Measurements from ENCODE around the gene KRTAP10-4.
"Not testable (repeated sequence)": the region's sequence is repeated elsewhere in the genome, so short reads cannot be mapped to it uniquely, and the experiment has no call there.

KRTAP10-4 gene

DNA sequence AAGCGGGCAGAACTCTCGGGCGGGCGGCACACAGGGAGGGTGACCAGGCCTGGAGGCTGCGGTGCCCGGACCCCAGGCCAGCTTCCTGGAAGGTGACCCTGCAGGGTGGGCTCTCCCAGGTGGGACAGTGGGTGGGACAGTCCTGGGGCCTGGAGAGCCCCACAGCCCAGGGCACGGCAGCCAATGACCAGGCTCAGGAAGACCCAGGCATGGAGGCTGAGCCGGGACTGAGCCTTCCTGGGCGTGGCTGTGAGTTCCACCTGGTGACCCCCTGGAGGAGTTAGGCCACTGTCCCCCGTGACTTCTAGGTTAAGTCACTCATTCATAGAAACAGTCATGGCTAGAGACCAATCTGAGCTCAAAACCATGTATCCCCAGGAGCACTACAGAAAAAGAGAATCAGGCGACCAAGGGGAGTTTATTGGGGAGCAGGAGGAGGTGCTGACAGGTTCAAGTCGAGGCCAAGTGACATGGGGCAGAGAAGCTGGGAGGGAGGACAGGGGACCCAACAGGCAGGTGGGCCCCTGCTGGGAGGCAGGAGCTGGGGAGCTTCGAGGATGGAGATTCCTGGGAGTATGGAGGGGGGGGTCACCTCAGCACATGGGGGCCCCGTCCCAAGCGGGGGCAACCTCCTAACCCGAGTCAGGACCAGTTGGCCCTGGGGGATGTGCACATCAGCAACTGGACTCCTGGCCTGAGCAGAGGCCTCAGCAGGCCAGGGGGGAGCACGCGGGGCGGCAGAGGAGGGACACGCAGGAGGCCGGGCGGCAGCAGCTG lies 5.7 kb downstream of the KRTAP10-4 start:
- no peak for DNase-seq (ENCODE audit: low read depth)

DNA sequence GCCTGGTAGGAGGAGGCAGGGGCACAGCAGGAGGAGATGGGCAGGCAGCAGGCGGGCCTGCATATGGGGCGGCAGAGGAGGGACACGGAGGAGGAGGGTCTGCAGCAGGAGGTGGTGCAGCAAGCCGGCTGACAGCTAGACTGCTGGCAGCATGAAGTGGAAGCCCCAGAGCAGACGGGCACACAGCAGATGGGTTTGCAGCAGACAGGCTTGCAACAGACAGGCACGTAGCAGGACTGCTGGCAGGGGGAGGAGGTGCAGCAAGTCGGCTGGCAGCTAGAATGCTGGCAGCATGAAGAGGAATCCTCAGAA lies 6.3 kb downstream of the KRTAP10-4 start:
- DNase-seq (ENCODE audit: low read depth), result no peak

DNA sequence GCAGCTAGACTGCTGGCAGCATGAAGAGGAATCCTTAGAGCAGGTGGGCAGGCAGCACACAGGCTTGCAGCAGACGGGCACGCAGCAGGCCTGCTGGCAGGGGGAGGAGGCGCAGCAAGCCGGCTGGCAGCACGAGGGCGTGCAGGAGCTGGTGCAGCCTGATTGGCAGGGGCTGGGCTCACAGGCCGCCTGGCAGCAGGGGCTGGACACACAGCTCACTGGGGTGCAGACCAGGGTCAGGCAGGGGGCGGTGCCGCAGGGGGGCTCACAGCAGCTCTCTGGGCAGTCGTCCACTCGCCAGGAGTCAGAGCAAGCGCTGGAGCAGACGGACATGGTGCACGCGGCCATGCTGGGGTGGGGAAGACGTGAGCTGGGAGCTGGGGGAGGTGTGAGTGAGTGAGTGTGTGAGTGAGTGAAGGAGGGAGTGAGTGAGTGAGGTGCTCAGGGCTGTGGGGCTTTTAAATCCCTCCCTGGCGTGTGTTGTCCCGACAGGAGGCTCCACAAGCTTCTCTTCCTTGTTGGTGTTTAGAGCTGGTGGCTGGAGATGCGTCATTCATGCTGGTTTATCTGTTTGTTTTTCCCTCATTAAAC lies 6.8 kb downstream of the KRTAP10-4 start, which contains the start of gene KRTAP10-5:
TSS of gene KRTAP10-5 (minus strand) at position 374 of the 591 bp plus-strand sequence. CDS start at position 348, 26 bp downstream.
- DNase-seq (ENCODE audit: low read depth), result not testable (repeated sequence)

DNA sequence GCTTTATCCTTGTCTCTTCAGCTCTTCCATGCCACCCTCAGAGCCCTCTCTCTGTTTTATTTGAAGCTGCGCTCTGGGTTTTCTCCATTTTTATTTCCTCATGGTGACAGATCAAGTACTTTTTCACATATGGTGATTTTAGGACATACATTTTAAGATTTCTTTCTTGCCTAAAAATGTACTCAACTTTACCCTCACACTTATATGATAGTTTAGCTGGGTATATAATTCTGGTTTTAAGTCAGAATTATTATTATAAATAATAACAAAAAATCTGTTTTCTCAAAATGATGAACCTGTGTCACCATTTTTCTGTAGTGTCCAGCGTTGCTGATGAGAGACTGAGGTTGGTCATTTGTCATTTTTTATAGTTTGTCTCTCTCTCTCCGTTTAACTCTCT lies 7.6 kb downstream of the KRTAP10-4 start:
- DNase-seq (ENCODE audit: low read depth), result no peak

DNA sequence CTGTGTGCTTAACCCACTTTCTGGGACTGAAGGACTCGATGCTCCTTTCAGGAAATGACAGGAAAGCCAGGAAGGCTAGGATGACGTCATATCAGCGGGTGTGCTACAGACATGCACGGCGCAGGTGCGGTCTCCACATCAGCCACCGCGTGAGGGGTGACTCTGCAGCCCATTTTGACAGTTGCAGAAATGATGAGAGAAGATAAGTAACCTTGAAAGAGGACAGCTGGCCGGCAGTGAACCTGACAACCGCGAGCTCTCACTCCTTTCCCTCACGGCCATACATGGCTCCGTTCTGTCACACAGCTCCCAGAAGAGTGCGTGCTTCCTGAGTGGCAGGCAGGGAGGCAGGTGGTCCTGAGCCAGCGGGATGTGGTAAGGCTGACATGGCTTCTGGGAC lies 8.5 kb downstream of the KRTAP10-4 start:
- DNase-seq (ENCODE audit: low read depth), result no peak

DNA sequence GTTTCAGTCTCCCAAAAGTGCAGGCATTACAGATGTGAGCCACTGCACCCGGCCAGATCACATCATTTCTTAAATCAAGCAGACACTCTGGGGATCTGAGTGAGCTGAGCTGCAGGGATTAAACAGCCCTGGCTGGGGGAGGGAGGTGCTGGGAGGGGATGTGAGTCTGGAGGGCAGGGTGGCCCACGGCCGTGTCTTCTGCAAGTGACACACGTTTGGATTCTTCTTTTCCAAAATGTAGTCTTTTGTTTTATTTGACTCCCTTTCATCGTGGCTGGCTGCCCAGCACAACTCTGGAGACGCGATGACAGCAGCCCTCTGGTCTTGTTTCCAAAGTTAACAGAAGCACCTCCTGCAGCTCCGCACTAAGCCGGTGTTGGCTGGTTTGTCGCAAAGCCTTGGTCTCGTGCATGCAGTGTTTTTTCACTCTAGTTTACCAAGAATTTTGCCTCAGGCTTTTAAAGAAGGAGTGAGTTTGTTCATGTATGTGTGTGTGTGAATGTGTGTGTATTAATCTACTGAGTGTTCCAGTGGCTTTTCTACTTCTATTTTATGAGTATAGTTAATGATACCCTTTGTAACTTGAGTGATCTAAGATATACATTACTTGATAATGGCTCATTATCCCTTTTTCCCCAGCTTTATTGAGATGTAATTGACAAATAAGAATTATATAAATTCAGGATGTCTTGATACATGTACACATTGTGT lies 9.7 kb downstream of the KRTAP10-4 start:
- DNase-seq (ENCODE audit: low read depth), result no peak

DNA sequence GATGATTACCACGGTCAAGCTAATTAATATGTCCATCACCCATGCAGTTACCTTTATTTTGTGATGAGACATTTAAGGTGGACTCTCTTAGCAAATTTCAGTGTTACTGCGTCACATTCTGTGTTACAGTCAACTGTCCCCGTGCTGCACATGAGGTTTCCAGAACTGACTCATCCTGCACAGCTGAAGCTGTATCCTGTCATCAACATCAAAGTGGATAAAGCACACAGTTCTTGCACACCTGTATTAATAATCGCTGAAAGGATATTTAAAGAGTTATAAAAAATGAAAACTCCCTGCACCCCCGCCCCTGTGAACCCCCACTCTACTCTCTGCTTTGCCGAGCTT lies 10.2 kb downstream of the KRTAP10-4 start:
- no peak for DNase-seq (ENCODE audit: low read depth)

DNA sequence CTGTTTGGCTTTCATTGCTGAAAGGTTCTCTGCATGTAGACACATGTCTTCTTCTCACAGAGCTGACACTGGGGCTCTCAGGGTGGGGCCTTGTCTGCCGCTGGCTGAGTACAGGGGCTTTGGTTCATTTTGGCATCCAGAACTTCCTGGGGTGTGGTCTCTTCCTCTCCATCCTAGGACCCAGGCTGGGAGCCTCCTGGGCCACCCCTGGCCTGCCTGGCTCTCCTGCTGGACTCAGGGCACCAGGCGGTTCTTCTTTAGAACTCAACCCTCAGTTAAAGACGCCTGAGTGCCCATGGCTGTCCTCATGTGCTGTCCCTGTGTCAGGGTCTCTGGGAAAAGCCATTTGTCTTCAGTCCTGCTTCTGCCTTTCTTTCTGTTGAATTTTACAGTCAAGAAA lies 12.4 kb downstream of the KRTAP10-4 start:
- no peak for DNase-seq (ENCODE audit: low read depth)

DNA sequence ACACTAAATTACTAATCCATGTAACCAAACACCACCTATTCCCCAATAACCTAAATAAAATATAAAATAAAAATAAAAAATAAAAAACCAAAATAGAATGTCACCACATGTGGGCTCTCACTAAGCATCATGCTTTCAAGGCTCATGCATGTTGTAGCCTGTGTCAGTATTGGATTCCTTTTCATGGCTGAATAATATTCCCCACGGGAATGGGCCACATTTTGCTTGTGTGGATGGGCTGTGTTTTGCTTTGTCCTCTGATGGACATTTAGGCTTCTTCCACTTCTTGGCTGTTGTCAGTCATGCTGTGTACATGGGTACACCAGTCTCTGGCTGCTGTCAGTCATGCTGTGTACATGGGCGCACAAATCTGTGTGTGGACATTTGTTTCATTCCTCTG lies 15.6 kb downstream of the KRTAP10-4 start:
- DNase-seq (ENCODE audit: low read depth), result no peak

DNA sequence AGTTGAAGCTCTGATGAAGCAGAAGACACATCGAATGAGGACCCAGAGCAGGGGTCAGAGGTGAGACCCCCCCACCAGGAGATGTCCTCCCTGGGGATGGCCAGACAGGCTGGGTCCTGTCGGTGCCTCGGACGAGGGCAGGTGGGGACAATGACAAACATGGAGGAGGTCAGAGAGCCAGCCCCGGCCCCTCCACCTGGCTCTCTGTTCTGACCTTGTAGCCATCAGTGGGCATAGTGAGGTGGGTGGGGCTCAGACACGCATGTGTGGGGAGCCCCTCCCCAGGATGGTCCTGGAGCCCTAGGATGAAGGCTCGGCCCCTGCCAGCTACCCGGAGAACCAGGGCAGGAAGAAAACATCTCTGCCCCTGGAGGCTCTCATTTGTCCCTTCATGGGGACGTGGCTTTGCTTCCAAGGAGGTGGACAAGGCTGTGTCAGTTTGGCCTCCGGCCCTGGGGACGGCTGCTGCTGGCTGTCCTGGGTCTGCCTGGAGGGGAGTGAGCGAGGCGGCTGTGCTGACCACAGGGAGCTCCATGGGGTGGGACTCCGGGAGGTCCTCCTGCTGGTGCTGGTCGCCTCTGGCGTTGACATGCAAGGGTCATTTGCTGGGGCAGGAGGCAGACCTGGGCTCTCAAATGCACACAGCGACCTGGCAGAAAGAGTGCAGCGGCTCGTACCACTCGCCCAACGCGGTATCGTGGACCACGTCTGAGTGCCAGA lies 16.2 kb downstream of the KRTAP10-4 start:
- DNase-seq (ENCODE audit: low read depth), result no peak

DNA sequence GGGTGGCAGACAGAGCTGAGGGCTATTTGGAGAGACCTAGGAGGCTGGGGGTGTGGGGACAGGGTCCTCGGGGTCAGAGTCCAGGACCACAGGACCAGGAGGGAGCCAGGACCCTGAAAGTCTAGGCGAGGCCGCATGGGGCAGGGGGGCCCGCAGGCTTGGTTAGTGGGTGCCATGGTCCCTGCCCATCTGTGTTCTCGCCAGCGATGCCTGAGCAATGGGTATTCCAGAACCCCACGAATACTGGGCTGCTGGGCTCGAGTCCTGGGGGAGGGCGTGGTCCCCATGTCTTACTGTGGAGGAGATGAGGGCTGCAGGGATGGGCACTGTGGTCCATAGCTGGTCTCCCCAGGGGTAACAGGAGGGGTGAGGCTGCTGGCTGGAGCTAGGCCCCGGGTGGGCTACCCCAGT lies 16.8 kb downstream of the KRTAP10-4 start:
- DNase-seq (ENCODE audit: low read depth), result no peak

DNA sequence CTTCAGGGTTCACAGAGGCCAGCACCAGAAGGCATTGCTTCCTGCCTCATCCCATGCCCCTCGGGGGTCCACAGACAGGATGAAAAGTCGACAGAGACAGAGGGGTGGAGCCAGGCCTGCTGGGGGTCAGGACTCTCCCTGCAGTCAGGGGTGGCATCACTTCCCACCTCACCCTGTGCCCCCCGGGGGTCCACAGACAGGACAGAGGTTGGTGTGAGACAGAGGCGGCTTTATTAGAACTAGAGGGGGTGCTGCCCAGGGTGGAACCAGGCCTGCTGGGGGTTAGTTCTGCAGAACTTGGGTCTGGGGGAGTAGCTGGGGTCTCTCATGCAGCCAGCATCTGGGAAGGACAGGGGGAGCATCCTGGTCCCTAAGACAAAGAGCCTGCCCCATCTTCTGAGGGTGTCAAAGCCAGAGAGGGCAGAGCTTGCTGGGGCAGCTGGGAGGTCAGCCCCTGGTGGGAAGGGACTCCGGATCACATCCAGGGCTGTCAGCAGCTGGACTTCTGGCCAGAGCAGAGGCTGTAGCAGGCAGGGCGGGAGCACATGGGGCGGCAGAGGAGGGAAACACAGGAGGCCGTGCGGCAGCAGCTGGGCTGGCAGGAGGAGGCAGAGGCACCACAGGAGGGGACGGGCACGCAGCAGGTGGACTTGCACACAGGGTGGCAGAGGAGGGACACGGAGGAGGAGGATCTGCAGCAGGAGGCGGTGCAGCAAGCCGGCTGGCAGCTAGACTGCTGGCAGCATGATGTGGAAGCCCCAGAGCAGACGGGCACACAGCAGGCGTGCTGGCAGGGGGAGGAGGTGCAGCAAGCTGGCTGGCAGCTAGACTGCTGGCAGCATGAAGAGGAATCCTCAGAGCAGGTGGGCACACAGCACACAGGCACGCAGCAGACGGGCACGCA lies 17.6 kb downstream of the KRTAP10-4 start:
- DNase-seq (ENCODE audit: low read depth), result not testable (repeated sequence)

DNA sequence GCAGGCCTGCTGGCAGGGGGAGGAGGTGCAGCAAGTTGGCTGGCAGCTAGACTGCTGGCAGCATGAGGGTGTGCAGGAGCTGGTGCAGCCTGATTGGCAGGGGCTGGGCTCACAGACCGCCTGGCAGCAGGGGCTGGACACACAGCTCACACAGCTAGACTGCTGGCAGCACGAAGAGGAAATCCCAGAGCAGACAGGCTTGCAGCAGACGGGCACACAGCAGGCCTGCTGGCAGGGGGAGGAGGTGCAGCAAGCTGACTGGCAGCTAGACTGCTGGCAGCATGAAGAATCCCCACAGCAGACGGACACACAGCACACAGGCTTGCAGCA lies 18.2 kb downstream of the KRTAP10-4 start:
- not testable (repeated sequence) for DNase-seq (ENCODE audit: low read depth)

DNA sequence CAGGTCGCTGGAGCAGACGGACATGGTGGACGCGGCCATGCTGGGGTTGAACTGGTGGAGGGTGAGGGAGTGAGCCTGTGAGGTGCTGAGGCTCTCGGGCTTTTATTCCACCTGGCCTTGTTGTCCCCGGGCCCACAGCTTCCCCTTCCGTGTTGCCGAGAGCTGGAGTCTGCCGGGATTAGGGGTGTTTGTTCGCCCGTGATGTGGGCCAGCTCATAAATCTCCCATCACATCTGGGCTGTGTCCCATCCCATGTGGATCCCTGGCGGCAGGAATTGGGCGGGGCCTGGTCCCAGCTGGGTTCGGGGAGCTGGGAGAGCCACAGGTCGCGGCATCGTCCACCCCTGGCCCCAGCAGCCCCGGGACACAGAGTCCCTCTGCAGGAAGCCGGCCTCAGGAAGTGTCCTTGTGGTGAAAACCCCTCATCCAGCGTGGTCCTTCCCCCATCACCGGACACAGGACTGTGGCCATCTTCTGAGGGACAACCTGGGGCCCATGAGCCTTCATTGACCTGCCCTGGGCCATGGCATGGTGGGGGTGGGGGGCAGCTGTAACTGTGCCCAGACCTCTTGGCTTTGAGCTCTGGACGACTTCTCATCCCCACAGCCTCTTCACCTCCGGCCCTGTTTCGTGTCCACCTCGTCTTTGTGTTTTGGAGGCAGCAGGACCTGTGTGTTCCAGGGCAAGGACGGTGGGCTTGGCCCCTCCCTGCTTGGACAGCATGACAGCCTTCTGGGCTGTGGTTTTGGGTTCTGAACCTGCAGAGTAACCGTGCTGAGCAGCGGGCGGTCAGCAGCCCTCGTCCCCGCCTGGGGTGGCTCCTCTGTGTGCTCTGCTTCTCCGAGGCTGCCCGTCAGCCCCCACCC lies 19.1 kb downstream of the KRTAP10-4 start, which contains the start of gene KRTAP10-6:
TSS of gene KRTAP10-6 (minus strand) at position 60 of the 866 bp plus-strand sequence. CDS start at position 39, 21 bp downstream.
- no peak for DNase-seq (ENCODE audit: low read depth)

DNA sequence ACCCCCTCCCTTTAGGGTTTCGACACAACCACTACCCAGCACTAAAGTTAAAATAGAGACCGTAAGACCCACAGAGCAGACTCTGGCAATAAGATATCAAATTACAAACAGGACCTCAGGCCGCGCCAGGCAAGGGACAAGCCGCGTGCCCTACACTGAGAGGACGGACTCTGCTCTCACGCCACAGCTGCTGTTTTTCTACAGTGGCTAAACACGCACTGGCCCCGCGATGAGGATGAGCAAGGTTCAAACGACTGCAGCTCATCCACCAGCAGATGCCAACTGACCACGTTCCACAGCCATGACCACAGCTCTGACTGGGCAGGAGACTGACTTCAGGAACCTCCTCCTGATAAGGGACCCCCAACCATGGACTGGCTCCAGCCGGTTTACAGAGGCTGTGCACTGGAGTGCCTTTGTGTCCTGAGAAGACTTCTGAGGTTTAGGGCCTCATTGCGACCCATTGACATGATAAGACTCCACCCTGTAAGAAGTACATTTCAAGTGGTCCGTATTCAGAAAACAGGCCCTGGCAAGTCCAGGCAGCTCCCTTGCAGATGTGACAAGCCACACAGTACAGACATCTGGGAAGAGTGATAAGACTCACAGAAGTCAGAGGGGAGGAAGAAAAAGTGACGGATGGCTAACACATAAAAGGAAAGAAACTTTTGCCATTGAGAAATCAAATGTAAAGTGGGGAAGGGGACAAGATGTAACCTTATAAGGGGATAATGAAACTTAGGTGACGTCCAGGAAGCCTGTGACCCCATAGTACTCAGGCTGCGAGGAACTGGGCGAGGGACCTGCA lies 20.3 kb downstream of the KRTAP10-4 start:
- DNase-seq (ENCODE audit: low read depth), result peak; percentile 91

DNA sequence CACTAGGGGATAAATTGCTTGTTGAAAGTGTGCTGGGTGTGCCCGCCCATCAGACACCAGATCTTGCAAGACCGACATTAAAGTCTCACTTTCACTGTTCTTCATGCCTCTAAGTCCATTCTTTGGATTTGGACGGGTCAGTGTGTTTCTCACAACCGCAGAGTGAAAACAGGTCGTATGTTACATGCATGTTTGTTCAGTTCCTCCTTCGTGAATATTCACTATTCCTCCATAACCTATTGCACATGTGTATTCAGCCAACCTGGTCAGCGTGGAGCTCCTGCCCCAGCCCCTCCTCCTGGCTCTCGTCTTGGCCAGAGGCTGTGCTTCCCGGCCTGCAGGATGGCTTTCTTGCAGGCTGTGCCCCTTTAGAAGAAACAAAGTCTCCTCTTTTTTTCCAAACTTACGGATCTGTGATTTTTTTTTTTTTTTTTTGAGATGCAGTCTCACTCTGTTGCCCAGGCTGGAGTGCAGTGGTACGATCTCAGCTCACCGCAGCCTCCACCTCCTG lies 20.9 kb downstream of the KRTAP10-4 start:
- no peak for DNase-seq (ENCODE audit: low read depth)

DNA sequence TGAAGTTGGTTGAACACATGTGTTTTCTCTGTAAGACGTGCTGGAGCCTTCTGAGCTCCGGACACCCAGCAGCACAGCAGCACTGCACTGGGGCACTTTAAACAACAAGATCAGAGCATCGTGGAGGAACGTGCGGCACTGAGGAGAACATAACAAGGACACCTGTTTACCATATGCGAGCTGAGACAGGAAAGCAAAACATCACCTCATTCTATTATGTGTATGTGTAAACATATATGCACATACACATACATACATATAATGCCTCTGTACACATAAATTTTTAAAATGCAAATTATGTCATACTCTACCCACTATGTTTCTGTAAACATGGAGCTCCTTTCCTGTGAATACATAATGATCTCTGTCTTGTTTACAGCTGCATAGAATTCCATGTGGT lies 22.0 kb downstream of the KRTAP10-4 start:
- no peak for DNase-seq (ENCODE audit: low read depth)

DNA sequence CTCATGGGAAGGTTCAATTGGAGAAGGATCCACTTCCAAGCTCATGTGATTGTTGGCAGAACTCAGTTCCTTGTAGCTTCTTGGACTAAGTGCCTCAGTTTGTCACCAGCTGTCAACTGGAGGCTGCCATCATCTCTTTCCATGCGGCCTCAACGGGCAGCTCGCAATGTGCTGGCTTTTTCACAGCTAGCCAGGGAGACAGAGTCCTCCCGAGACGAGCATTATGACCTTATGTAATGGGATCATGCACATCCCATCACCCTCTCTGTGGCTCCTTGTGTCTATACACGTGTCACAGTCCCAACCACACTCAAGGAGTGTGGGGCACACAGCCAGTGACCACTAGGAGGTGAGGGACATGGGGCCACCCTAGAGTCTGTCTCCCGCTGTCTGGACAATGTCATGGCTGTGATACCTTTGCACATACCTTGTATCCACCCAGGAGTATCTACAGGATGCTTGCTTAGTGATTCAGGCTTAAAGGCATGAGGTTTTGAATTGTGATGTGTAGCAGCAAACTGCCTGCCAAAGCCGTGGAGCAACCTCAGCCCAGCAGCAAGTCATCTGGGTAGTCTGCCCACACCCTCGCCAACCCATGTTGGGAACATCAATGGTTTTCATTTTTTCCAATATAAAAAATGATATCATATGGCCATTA lies 22.7 kb downstream of the KRTAP10-4 start:
- DNase-seq (ENCODE audit: low read depth), result no peak

DNA sequence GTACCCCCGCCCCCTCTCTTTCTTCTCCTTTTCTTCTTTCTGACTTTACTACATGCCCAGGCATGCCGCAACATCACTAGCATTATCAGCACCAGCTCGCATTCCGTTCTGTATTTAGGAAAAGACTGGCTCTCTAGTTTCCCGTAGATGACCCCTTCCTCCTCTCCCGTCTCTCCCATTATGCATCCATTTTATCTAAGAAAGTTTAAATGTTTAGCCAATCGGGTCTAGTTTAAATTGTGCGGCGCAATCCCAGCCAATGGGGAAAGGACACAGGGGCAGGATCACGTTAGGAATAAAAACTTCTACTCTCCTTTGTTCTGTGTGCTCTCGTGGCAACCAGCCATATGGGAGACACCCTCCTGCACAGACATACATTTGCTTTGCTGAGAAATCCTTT lies 24.5 kb downstream of the KRTAP10-4 start:
- DNase-seq (ENCODE audit: low read depth), result no peak

All from CMK (cell line).